HG03558 (cell line): ENCODE measurements around the gene DTNB.
"Not testable (repeated sequence)": the region's sequence is repeated elsewhere in the genome, so short reads cannot be mapped to it uniquely, and the experiment has no call there.

ENCODE experiments used
- ATAC-seq: cut with Tn5 transposase; IDR thresholded peaks from one replicate; pipeline ENCODE4 v1.9.1; 2021; ENCODE audit warnings: moderate number of reproducible peaks; ENCODE audit not compliant: unreplicated experiment; ENCODE audit errors: extremely low read depth

DTNB gene

DNA sequence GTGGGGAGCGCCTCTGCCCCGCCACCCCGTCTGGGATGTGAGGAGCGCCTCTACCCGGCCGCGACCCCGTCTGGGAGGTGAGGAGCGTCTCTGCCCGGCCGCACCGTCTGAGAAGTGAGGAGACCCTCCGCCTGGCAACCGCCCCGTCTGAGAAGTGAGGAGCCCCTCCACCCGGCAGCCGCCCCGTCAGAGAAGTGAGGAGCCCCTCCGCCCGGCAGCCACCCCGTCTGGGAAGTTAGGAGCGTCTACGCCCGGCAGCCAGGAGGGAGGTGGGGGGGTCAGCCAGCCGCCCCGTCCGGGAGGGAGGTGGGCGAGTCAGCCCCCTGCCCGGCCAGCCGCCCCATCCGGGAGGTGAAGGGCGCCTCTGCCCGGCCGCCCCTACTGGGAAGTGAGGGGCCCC is 39.6 kb downstream of the DTNB start:
- not testable (repeated sequence) for ATAC-seq

DNA sequence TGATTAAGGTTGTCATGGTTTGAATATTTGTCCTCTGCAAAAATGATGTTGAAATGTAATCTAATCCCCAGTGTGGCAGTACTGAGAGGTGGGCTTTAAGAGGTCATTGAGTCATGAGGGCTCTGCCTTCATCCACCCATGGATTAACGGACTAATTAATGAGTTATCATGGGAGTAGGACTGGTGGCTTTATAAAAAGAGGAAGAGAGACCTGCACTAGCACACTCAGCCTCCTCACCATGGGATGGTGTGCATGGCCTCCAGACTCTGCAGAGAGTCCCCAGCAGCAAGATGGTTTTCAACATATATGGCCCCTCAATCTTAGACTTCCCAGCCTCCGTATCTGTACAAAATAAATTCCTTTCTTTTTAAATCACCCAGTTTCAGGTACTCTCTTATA is 41.0 kb downstream of the DTNB start:
- ATAC-seq = no peak

DNA sequence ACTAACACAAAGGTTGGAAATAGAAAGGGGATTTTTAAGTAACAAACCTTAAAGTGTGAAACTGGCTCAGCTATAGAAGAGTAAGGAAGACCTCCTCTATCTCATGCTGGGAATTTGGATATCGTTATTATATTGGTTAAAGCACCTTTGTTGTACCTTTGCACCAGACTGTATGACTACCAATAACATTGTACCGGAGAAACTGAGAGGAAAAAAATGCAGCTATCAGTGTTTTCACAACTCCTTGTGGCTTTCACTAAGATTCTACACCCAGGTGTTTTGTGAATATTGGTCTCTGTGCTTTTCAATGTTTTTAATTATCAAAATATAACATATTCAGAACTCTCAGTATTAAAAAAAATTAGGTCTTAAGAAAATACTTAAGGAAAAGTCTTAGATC is 48.7 kb downstream of the DTNB start:
- no peak for ATAC-seq

DNA sequence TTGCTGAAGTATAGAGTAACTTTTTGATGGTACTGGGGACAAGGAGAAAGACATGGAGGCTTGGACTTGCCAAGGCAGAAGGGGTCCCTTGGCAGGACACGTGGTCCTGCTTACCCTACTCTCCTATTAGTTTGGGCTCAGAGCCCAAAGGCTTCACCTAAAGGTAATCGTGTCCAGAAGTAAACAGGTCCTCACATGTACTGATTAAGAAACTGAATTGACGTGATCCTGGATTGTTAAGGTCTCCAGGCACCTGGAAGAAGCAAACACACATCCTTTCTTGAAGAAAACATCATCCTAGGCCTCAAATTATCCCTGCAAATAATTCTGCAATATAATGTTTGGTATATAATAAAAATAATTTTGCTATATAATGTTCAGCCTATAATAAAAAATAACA is 50.0 kb downstream of the DTNB start:
- ATAC-seq = no peak

DNA sequence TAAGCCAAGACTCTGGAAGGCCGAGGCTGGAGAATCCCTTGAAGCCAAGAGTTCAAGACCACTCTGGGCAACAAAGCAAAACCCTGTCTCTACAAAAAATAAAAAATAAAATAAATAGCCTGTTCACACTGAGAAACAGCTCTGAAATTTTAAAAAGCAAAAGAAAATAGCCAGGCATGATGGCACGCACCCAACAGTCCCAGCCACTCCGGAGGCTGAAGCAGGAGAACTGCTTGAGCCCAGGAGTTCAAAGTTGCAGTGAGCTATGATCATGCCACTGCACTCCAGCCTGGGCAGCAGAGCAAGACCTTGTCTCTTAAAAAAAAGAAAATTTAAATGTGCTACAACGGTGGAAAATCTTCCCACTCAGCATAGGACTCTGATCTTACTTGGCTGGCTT is 52.7 kb downstream of the DTNB start:
- ATAC-seq = no peak

DNA sequence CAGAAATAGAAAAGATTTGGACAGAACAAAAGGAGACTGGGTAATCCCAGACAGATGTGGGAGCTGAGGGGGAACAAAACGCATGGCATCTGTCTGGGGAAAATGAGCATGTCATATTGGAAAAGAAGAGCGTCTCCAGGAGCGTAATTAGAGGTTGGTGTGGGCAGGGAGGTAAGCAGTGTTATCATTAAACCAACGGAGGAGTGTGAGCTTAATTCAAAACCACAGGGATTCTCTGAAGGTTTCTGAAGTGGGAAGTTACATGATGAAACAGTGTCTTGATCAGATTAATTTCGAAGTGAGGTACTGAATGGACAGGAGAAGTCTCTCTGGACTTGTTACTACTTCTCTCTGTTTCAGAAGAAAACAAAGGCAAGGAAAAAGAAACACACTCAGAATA is 53.3 kb downstream of the DTNB start:
- ATAC-seq = no peak

DNA sequence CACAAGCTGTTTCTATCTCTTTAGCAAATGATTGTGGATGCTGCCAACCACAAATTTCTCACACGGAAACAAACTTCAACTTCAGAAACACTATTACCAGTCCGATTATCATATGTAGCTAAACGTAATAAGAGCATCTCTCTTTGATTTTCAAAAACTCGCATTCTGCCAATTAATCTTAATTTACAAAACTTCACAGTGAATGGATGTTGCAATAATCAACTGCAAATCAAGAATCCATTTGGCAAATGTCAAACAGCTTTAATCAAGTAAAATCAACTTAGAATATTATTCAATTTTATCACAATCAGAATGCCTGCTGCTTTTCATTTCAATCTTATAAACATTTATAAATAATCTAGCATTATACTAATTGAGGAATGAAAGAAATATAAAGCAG is 54.2 kb downstream of the DTNB start:
- no peak for ATAC-seq

DNA sequence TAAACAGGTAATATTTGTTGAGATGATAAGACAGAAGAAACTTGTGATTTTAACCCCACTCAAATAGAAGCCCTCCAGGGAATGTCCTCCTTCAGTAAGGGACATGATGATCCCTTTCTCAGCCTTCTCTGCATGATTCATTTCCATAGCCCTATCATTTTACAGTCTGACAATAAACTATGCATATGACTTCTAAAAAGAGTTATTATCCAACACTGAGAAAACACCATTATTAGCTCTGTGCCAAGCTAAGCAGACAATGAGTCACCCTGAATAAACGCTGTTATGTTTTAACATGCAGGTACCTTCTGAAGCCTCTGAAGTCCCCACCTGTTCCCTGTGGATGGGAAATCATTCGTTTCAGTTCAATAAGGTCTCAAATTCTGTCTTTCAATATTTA is 54.7 kb downstream of the DTNB start:
- ATAC-seq = no peak

DNA sequence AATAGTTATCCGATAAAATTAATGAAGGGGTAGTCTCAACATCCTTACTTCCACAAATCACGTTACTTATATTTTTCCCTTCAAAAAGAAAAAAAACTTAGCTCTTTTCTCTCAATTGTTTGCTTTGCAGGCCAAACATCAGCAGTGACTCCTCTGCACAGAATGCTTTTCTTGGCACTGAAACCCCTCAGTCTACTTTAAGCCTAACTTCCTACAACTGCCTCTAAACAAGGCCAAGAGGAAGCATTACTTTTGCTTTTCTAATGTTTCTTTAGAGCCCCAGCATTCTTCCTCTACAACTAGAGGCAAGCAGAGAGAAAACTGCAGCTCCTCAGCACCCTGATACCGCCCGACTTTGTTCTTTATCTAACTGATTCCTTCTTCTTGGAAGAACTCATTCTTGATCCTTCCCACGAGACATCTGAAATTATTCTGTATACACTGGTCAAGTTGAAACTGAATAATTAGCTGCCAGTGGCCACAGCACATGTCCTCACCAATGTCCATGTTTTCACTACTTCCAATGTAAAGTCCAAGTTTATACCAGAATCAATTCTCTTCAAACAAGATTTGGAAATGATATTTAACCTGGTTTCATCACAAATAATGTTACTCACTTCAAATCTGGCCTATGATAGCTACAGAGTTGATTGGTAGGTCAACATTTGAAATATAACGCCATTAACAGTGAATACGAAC is 55.3 kb downstream of the DTNB start:
- no peak for ATAC-seq

DNA sequence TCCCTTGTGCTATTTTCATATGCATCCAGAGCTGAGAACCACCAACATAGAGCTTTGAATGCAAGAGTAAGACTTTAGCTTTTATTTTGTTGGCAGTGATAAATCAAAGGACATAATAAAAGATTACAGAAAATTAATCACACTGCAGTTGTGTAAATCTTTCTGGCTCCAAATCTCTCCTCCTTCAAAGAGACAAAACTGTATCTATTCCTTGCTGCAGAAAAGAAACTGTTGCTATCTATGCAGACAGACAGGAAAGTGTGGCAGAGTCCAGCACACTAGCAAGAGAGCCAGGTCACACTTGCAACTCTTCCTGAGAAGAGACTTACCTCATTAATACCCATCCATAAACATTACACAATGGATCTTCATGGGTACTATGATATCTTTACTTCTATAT is 57.5 kb downstream of the DTNB start:
- ATAC-seq = no peak

DNA sequence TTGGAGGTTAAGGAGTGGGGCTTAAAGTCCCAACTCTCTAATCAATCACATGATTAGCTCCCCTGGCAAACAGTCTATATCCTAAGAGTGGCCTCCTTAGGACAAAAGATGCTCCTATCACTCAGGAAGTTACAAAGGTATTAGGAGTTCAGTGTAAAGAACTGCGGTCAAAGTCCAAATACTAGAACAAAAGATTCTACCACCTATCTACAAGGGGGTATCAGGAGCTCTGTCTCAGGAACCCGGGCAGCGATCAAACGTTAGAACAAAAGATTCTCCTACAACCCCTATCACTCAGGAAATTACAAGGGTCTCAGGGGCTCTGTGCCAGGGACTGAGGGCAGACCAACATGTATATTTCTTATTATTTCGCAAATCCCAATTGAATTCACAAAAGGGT is 58.0 kb downstream of the DTNB start:
- no peak for ATAC-seq

DNA sequence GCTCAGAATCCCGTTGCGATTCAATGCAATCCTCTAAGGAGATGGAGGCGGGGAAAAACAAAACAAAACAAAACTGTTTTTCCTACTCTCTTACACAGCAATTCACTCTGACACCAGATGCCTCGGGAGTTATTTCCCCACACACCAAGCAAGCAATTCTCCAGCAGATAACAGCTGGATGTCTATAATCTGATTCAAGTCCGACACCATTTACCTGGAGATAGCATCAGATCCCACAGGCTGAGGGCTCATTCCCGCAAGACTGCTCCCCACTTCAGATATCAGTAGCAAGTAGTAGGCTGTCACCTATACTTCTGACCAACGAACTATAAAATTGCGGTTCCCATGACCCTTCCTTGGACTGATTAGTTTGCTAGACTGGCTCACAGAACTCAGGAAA is 58.7 kb downstream of the DTNB start:
- ATAC-seq = no peak

DNA sequence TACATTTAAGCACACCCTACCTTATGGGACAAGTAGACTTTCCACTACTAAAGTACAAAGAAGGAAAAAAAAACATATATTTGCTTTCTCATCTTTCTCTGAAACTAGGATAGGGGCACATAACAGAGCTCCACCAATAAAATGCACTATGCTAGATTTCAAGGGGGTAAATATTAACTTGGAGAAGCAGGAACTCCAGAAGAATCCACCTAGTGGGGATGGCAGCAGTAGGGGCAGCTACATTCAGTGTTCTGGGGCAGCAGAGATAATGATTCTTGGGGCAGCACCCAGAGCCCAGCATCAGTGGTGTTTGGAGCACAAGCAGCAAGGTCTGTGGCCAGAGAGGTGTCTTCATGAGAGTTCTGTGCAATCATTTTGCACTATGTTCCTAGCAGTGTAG is 64.7 kb downstream of the DTNB start:
- ATAC-seq = no peak

DNA sequence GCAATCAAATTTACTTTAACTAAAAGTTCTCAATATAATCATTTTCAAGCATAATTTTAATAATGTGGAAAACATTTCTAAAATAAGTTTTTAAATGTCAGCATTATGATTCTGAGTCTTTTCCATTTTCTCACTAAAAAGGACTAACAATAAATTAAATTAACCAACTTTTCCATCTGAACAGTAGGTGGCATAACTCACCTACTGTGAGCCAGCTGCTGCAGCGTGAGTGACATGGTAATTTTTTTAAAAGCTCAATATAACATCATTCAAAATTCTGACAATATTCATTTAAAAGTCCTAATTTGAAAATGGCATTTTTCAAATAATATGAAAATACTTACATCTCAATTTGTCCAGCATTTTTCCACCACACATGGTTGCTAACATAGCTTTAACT is 66.5 kb downstream of the DTNB start:
- ATAC-seq = no peak

DNA sequence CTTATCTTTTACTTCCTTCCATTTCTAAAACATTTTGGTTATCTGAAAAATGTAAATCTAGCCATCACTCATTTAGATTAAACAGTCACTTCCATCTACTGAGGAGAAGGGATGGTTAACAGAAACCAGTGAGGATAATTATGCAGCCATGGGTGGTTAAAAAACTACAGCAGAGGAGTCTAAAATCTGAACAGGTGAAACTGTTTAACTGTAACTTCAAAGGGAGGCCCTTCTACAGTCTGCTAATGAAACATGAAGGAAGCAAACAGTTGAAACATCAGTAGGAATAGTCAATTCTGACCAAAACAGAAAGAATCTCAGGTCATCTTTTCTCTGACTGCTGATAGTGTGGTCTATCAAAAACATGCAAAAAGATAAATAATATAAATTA is 71.0 kb downstream of the DTNB start:
- ATAC-seq = no peak

DNA sequence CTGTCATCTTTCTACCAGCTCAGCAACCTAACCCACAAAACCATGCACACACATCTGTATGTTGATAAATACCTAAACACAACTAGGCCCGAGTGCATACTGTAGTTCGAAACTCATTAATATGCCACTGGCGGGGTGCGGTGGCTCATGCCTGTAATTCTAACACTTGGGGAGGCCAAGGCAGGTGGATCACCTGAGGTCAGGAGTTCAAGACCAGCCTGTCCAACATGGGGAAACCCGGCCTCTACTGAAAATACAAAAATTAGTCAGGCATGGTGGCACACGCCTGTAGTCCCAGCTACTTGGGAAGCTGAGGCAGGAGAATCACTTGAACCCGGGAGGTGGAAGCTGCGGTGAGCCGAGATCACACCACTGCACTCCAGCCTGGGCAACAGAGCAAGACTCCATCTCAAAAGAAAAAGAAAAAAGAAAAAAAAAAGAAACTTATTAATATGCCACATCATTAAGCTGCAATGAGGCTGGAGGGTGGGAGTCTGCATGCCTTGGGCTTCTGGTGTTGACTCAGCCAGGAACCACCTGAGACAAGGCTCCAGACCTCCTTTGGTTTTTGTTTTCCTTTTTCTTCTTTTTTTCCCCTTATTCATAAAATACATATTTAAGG is 71.6 kb downstream of the DTNB start:
- not testable (repeated sequence) for ATAC-seq

DNA sequence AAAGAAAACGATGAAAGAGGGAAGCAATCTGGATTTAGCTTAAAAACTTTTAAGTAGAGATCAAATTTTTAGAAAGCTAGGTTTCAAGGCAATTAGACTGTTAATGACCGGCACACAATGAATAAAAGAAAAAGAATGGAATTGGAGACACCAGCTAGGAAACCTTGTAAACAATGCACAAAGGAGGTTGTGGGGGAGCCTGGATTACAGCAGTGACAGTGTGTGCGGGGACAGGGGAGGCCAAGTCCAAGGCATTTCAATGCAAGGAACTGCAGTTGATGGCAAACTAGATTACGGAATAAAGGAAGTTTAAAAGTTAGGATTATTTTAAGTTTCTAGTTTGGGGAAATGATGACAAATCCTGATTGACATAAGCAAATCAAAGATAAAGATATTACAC is 74.5 kb downstream of the DTNB start:
- ATAC-seq = no peak

DNA sequence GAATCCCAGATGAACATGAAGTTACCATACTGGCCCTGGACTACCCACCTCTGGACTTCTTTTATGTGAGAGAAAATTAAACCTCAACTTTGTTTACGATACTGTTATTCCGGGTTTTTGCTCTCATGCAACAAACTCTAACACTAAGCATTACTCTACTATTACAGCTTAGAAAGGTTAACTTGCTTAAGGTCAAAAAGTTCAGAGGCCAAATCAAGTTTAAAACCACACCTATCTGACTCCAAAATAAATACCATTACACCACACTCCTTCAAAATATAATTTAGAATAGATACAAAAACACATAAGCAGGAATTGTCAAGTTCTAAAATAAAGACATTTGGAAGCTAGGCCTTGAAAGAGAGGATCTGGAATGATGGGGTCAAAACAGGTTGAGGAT is 75.0 kb downstream of the DTNB start:
- no peak for ATAC-seq

DNA sequence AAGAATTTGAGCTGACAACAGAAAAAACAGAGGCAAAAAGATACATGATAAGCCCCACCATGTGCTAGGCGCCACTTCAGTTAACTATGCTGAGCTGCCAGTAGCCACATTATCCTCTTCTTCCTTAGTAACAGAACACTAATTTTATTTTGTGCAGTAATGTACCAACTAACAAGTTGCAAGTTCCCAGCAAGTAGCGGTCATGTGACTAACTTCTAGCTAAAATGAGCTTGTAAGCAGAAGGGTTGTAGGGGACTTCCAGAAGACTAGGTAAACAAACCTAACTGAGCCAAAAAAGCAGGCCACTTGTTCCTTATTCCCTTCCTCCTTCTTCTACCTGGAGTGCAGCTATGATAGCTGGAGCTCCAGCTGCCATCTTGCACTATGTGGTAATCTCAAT is 75.5 kb downstream of the DTNB start:
- no peak for ATAC-seq

DNA sequence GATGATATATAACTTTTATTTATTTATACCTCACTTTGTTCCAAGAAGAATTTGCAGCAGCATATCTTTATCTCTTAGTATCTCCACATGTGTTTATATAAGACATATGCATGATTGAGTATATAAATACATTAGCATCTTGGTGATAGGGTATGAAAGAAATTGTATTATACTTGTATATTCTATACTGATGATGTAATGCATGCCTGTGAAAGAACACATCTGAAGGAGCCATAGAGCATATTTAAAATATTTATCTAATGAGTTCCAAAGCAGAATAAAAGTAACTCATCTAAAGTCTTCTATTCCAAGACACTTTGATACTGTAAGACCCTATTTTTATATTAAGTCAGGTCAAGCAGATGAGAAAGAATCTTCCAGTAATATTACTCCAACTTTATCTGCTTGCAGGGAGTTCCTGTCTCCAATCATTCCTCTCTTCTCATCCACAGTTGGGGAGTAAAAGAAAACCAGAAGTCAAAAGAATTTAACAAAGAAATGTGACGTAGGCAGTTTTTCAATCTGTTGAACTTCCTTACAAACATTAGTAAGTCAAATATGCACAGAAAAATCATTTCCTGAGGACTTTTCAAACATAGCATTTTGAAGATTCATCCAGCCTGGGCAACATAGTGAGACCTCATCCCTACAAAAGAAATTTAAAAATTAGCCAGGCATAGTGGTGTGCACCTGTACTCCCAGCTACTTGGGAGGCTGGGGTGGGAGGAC is 76.7 kb downstream of the DTNB start:
- no peak for ATAC-seq

DNA sequence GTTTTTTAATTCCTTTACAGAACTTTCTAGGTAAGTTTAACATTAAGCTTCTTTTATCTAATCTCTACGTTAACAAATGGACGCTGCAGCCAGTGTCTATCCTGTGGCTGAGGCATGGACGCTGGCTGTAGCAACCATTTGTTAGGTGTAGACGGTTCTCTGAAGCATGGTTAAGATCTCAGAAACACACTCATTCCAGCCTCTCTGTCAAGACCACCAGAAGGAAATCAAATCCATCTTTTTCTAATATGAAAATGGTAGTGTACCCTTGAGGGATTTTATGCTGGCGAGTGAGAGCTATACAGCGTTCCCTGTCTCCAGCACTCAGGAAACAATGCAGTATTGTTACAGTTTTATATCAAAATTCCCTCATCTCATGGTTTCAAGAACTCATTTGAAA is 78.0 kb downstream of the DTNB start:
- no peak for ATAC-seq

DNA sequence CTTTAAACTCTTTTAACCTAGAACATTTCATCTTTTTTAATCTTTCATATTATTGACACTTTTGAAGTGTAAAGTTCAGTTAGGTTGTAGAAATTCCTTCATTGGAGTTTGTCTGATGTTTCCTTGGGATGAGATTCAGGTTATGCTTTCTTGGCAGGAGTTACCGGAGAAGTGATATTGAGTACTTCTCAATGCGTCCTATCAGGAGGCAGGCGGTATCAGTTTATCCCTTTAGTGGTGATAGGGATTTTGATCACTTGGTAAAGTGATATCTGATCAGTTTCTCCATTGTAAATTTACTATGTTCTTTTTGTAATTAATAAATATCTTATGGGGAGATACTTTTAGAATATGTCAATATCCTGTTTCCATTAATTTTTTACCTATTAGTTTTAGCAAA is 78.4 kb downstream of the DTNB start:
- no peak for ATAC-seq
